ENCODE measurements around the gene EBF3.

DNA sequence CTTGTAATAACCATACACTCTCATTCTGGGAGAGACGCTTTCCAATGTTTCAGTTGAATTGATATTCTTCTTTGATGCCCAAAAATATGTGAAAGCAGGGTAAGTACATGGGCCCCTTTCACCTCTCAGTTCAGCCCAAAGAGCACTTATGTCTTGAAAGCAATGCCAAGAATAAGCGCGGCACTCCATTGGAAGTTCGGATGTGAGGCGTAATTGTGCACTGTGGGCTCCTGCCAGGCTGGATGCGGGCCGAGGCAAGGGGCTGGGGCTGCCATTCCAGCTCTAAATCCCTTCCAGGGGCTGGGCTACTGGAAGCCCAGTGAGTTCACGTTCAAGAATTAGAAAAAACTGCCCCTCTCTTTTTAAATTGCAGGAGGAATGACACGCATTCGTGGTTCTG, 113.8 kb downstream of the EBF3 start:
- TF ChIP-seq, protein P1, sequence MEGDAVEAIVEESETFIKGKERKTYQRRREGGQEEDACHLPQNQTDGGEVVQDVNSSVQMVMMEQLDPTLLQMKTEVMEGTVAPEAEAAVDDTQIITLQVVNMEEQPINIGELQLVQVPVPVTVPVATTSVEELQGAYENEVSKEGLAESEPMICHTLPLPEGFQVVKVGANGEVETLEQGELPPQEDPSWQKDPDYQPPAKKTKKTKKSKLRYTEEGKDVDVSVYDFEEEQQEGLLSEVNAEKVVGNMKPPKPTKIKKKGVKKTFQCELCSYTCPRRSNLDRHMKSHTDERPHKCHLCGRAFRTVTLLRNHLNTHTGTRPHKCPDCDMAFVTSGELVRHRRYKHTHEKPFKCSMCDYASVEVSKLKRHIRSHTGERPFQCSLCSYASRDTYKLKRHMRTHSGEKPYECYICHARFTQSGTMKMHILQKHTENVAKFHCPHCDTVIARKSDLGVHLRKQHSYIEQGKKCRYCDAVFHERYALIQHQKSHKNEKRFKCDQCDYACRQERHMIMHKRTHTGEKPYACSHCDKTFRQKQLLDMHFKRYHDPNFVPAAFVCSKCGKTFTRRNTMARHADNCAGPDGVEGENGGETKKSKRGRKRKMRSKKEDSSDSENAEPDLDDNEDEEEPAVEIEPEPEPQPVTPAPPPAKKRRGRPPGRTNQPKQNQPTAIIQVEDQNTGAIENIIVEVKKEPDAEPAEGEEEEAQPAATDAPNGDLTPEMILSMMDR (IDR thresholded peaks at IDR 0.05), result no peak
- no peak for TF ChIP-seq POLR2A (IDR thresholded peaks at IDR 0.05)
